Measurements from ENCODE around the gene PEX26. TPM values are rescaled to one million over a fixed set of nuclear protein-coding genes. Genes with fewer than 3 reads are reported as not detected.
"Not testable (repeated sequence)": the region's sequence is repeated elsewhere in the genome, so short reads cannot be mapped to it uniquely, and the experiment has no call there.

Gene PEX26
- polyA plus RNA-seq, 1 donor = 14.7 TPM

DNA sequence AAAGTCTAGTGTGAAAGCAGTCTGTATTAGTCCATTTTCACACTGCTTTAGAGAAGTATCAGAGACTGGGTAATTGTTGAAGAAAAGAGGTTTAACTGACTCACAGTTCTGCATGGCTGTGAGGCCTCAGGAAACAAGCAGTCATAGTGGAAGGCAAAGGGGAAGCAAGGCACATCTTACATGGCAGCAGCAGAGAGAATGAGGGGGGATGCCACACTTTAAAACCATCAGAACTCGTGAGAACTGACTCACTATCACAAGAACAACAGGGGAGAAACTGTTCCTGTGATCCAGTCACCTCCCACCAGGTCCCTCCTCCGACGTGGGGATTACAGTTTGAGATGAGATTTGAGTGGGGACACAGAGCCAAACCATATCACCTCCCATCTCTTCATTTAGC is 19.0 kb downstream of the PEX26 start:
- DNase-seq (ENCODE audit: low read depth) = no peak

DNA sequence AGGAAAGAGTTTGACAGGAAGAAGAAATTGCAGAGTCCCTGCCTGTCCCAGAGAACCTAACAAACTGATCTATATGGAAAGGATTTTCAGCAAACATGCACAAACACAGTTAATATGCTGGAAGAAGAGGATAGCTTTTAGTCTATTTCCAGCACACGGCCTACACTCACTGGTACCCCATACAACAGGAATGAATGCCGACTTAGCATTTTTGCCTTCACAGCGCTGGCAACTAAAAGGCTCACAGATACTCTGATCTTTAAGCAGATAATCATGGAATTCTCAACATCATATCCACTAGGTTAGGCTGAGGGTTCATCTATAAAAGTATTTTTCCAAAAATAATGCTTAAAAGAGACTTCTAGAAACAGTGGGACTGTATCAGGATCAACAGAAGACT is 23.0 kb downstream of the PEX26 start:
- no peak for DNase-seq (ENCODE audit: low read depth)

DNA sequence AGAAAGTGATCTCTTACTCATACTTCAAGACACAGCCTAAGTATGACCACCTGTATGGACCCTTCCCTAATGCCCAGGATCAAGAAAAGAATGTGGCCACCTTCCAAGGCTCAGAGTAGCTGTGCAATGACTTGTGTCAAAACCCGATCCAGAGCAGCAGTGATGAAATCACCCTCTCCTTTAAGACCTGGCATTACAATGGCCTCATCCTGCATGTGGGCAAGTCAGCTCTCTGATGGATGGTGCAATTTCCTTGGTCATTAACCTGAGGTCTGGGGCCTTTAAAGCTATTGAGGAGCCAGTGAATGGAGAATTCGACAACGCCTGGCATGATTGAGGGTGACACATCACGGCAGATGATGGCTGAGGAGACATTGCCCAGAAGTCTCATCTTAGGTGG is 23.7 kb downstream of the PEX26 start:
- no peak for DNase-seq (ENCODE audit: low read depth)

DNA sequence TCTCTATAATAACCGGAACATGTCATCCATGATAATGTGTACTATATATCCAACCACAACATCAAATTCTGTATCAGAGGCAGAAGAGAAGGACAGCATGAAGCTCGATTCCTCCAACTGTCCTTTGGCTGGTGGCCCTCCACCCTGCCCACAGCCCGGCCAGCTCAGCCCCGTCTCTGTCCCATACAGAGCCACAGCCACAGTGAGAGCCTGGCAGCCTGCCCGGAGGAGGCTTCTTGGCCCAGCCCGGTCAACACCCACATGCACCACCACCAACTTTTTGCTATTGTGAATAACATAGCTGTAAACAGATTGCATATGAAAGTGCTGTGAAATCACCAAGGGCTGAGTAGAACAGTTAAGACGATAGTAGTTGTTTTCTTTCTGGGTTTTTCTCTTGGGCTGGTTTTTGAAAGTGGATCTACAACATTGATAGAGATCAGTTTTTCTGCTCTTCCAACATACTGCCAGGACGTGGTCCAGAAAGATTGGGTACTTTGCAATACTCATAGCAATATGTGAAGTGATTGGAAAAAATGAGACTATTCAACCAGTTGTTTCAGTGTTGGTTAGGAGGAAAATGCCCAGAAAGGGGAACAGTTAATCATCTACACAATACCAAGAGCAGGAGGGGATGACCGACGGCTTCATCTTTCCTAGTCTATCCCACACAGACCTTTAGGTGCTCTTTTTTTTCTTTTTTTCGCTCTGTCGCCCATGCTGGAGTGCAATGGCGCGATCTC is 25.9 kb downstream of the PEX26 start:
- DNase-seq (ENCODE audit: low read depth) = no peak

DNA sequence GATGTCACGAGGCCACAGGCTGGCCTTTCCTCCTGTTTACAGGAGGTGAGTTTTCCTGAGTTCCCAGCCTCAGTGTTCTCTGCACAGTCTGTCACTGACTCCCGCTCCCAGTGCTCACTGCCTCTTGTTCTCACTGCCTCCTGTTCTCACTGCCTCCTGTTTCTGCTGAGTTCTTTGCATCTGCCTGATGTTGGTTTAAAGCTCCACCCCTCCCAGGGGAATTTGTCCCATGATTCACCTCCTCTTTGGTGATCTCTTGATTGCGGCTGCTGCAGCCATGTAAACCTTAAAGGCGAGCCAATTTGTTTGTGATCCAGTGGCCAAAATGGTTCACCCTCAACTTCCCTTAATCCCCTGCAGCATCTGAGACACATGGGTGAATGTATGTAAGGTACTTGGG is 26.8 kb downstream of the PEX26 start:
- DNase-seq (ENCODE audit: low read depth) = no peak

DNA sequence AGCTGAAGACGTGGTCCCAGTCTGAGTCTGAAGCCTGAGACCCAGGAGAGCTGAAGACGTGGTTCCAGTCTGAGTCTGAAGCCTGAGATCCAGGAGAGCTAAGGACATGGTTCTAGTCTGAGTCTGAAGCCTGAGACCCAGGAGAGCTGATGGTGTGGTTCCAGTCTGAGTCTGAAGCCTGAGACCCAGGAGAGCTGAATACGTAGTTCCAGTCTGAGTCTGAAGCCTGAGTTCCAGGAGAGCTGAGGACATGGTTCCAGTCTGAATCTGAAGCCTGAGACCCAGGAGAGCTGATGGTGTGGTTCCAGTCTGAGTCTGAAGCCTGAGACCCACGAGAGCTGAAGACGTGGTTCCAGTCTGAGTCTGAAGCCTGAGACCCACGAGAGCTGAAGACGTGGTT is 28.2 kb downstream of the PEX26 start:
- not testable (repeated sequence) for DNase-seq (ENCODE audit: low read depth)

DNA sequence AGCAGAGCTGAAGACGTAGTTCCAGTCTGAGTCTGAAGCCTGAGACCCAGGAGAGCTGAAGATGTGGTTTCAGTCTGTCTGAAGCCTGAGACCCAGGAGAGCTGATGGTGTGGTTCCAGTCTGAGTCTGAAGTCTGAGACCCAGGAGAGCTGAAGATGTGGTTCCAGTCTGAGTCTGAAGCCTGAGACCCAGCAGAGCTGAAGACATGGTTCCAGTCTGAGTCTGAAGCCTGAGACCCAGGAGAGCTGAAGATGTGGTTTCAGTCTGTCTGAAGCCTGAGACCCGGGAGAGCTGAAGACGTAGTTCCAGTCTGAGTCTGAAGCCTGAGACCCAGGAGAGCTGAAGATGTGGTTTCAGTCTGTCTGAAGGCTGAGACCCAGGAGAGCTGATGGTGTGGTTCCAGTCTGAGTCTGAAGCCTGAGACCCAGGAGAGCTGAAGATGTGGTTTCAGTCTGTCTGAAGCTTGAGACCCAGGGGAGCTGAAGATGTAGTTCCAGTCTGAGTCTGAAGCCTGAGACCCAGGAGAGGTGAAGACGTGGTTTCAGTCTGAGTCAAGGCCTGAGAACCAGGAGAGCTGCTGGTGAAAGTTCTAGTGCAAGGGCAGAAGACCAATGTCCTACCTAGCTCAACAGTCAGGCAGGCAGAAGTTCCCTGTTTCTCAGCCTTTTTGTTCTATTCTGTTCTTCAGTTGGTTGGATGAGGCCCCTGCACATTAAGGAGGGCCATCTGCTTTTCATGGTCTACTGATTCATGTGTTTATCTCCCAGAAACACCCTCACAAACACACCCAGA is 29.0 kb downstream of the PEX26 start:
- DNase-seq (ENCODE audit: low read depth) = not testable (repeated sequence)

DNA sequence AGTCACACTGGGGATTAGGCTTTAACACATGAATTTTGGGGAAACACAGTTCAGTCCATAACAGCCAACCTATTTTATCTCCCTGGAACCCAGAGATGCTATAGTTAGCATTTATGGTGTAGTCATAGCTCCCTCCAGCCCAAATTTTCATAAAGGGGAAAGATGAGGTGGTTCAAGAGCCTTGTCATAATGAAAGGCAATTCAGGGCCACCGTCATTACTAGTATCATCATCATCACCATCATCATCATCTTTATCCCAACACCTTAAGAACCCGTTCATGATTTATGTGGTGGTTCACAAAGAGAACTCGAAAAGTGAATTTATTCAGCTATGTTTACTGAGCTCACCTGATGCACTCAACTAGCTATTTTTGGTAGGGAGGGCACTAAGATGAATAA is 30.4 kb downstream of the PEX26 start:
- DNase-seq (ENCODE audit: low read depth) = no peak

DNA sequence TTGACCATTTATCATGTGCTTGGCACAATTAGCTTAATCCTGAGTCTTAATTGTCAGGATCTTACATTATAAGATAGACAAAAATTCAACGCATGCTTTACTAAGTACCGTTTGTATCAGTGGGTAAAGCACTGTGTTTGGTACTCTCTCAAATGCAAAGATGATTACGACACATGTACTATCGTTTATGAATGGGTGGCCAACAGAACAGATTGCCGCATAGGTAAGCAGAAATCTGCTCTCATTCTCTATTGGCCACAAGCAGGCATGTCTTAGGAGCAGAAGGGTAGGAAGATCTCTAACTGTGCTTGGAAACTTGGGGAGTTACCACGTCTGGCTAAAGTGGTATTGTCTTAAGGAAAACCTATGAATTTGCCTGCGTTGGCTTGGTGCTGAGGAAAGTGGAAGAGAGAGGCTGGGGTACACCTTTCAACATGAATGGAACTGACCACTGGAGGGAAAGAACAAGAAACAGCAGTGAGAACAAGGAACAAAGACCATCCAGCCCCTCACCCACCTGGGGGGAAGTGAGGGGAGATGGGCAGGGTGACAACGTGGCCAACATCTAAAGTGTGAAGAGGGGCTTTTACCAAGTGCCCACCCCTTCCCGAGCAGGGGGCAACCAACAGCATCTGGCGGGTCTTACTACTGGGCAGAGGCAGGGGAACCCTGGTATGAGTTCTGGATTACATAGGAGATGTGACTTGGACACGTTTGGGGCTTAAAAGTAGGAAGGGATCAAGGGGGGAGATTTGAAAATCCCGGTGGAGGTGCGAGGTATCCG is 31.8 kb downstream of the PEX26 start:
- no peak for DNase-seq (ENCODE audit: low read depth)

DNA sequence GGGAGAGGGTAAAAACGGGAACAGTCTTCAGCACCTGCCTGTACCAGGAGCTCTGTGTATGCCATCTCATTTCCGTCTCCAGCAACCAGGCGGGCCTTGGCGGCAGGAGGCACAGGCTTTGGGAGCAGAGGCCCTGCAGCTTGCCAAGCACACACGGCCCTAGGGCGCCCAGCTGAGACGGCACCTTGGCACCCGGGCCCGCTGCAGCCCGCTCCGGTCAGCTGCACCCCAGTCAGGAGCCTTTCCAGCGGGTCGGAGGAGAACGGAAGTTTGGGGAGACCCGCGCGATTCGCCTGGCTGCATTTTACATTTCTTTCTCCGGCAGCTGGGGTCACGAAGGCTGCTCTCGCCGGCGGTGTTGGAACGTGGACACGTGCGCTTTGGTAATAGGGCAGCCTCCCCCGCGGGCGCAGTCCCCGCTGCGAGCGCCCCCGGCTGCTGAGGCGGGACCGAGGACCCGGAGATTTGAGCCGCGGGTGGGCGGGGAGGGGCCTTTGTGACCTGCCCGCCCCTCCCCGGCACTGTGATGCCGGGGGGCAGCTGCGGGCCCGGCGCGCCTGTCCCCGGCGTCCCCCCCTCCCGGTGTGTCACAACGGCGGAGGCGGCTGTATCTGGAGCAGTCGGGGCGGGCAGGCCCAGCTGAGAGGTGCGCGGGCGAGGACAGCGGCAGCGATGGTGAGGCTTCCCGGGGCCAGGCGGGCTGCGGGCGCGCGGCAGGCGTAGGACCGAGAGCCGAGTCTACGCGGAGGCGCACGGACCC is 32.6 kb downstream of the PEX26 start, which contains the start of gene TUBA8:
TSS of gene TUBA8 (plus strand) at position 616 of the 760 bp plus-strand sequence. CDS start at position 673, 57 bp downstream.
- no peak for DNase-seq (ENCODE audit: low read depth)

DNA sequence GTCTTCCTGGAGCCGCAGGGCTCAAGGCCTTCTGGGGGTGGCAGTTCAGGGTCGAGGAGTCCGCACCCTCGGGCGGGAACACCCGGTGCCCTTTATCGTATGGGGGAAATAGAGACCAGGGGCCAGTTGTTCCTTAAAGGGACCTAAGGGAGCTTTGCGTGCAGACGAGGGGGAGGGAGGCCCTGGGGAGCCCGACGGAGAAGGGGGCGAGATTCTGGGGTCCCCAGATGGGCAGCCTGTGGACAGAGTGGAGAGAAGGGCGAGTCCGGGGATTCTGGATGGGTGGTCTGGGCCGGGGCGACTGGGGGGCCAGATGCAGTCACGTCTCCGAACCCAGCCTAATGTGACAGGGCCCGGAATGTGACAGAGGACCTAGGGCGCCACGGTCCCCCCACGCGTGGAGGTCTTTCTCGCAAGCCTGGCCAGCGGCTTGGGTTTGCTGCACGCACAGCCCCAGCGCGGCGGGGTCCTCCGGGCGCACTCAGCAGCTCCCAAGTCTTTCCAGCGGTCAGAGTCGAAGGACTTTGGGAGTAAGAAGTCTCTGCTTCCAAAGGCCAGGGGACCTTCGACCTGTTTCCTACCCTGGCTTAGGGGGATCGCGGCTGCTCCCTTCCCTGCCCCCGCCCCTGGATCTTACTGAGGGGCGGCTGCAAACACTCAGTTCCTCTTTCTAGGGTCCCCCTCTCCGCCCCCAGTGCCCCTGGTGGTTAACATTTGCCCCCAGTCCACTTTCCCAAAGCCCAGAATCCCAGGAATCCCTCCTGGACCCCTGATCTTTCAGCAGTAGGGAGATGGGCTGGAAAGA is 33.4 kb downstream of the PEX26 start:
- DNase-seq (ENCODE audit: low read depth) = no peak

DNA sequence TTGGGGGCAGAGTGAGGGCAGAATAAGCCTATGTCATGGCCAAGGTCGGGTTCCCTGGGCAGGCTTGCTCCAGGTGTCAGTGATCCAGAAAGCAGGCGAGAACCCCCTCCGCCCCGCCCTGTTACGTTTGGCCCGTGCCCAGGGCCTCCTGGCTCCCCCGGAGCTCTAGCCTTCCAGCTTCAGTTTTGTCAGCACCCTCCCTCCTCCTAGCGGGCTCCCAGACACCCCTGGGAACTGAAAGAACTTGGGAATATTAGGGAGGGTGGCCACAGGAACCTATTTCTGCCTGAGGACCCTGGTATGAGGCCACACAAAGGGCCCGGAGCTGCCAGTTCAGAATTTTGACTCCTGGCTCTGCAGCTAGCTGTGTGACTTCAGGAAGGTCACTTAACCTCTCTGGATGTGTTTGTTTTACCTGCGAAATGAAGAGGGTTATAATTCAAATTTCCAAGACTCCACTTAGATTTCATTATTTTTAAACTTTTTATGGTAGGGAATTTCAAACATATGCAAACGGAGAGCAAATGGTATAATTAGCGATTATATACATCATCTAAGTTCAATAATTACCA is 34.1 kb downstream of the PEX26 start:
- DNase-seq (ENCODE audit: low read depth) = no peak

DNA sequence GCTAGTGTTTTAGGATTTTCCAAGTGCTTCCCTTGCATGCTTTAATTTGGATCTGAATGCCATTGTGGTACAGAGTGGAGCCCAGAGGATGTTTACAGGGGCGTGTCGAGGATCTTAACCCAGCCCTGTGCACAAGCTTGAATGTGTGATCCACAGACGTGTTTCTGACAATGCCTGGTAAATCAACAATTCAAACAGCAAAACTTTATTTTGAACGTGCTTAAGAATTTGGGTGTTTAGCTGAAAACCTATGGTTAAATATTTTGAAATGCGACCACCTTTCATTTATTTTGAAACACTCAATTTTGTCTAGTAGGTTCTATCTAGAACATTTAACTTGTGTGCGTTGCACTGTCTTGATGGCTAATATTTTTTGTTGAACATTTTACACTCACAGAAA is 34.6 kb downstream of the PEX26 start:
- no peak for DNase-seq (ENCODE audit: low read depth)

DNA sequence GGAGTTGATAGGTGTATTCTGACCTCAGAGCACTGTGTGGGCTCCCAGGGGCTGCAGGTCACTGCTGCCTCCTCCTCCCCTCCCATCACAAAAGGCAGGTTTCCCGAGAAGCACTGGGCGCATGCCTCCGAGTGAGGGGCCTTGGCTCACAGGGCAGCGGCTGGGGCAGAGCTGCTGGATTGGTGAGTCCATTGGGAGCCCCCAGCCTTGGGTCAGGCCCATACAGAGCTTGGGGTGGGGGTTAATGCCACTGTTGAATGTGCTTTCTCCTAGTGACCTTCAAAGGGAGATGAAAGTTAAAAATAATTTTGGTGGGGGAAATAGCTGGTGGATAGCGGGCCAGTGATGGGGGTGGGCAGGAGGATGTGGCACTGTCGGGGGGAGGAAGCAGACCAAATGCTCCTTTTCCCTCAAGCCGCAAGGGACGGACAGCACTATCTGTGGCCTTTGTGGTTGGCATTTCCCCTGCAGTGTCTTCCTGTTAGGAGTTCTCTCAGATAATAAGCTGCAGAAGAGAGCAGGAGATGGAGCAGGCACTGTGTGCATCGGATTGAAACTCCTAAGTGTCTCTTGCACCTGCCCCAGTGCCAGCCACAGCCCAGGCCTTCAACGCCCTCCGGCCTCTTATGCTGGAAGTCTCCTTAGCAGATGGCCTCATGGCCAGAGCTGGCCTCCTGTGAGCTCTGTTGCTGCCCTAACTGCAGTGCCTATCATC is 36.0 kb downstream of the PEX26 start:
- no peak for DNase-seq (ENCODE audit: low read depth)

DNA sequence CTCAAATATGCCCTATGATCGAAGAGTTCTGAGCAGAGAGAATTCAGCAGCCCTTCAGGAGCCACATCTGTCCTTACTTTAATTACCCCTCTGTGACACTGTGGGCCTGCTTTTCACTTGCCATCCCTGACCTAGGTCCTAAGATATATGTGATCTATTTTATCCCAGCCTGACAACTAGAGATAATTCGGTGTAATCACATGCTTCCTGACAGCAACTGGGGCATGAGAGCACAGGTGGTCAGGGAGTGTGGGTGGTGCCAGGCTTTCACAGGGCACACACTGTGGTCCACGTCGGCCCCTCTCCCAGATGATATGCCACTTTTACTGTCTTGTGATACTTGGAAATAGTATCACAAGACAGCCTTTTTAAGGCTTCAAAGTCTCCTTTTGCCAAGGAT is 36.7 kb downstream of the PEX26 start:
- DNase-seq (ENCODE audit: low read depth) = no peak

DNA sequence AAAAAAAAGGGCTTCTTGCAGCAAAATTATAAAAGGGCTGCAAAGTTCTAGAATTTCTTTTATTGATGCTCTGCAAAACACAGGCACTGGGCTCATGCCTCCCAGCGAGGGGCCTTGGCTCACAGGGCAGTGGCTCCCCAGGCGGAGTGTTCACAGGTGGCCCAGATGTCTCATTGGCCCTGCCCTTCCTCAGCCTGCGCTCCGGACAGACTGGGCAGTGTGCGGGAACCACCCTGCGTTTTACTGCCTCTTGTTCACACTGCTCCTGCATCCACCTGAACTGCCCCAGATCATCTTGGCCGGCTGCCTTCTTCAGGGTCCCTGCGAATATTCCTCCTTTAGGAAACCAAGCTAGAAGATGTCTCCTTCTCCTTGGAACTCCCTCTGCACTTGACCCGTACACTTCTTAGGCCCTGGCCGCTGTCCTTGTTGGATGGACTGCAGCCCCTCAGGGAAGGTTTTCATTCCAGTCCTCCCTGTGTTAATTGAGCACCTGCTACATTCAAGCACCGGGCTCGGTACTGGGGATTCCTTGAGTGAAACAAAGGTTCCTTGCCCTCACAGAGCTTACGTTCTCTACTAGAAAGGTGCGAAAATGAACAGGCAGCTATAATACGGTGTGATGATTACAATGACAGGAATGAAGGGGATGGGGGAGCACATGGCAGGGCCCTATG is 37.3 kb downstream of the PEX26 start:
- DNase-seq (ENCODE audit: low read depth) = no peak

DNA sequence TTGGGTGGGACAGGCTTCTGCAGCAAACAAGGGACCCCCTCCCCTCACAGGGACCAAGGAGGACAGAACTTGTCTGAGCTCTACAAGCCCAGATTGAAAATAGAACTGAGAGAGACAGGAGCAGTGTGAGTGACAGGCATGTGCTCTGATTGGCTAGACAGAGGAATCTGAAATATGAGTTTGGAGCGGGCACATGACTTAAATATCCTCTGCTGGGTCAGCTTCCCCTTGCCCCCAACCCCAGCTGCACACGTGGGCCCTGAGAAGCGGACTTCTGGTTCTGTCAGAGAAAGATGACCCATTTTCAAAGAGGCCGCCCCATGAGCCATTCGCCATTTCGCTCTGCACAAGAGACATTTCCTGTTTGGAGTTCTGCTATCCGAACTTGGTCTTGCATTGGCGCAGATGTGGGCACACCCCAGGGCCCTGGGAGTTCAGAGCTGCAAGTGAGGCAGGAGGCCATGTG is 38.1 kb downstream of the PEX26 start:
- no peak for DNase-seq (ENCODE audit: low read depth)

DNA sequence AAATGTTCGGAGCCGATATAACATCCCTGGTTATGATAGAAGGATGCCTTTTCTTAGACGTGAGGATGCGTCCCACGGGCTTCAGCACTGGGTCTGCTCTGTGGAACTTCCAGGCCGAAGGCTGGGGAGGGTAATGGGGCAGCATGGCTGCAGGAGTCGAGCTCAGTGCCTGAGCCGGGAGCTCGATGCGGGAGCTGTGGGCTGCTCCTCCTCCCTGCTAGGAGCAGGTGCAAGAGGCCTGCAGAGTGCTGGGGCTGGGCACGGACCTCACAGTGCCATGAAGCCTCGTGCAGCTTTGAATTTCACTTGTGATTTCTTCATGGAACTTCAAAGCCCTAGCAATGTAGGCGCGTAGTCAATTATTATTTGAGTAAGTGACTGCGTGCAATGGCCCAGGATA is 38.8 kb downstream of the PEX26 start:
- no peak for DNase-seq (ENCODE audit: low read depth)

DNA sequence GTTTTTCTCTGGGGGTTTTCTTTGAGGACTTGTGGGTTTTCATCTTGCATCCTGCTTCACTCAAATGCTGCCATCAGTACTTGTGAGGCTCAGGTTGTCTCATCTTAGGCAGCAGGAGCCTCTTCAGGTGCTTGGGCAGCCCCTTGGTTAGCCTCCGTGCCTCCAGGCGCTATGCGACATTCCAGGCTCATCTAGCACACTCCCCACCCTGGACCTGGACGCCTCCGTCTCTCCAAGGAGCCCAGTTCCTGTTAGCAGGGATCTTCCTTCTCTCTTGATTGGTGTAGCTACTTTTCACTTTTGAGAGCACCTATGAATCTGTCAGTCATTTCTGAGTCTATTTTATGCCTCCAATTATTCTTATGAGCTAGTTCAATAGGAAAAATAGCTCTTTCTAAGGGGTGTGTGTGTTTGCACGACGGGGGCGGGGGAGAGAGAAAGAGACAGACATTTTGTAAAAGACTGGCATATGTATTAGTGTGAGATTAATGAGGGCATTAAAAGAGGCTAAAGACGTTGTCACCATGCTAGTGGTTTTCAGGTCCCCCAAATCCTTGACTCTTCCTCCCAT is 40.6 kb downstream of the PEX26 start:
- DNase-seq (ENCODE audit: low read depth) = no peak

Measured in forelimb muscle (tissue), 1 donor.